ENCODE data around the gene CACNA1D. TPM values are rescaled to one million over a fixed set of nuclear protein-coding genes. Genes with fewer than 3 reads are reported as not detected.
"Not testable (repeated sequence)": the region's sequence is repeated elsewhere in the genome, so short reads cannot be mapped to it uniquely, and the experiment has no call there.

The CACNA1D gene
- polyA plus RNA-seq (ENCODE audit: insufficient read length in 4 of 4), result 10 to 100 TPM in 3 of 4 donors, 1 to 10 TPM in 1; 5.7 to 14.3 (median 12.2) TPM

- no peak for DNase-seq (ENCODE audit: low read depth in 4 of 4, low spot score in 3 of 4)
Measured at GRCh38 chr3:53493963-53494791, at the start of gene CACNA1D. TSS of gene CACNA1D (plus strand) at chr3:53494611. CDS start at chr3:53495167, 556 bp downstream.

GRCh38 chr3:53457068-53457467, 37.3 kb upstream of the CACNA1D start:
- no peak for DNase-seq (ENCODE audit: low read depth in 4 of 4, low spot score in 3 of 4)

GRCh38 chr3:53460326-53460725, 34.1 kb upstream of the CACNA1D start:
- DNase-seq (ENCODE audit: low read depth in 4 of 4, low spot score in 3 of 4), result no peak

GRCh38 chr3:53464424-53464823, 30.0 kb upstream of the CACNA1D start:
- DNase-seq (ENCODE audit: low read depth in 4 of 4, low spot score in 3 of 4), result no peak

GRCh38 chr3:53469758-53470157, 24.7 kb upstream of the CACNA1D start:
- not testable (repeated sequence) for DNase-seq (ENCODE audit: low read depth in 4 of 4, low spot score in 3 of 4)

GRCh38 chr3:53473422-53473821, 21.0 kb upstream of the CACNA1D start:
- DNase-seq (ENCODE audit: low read depth in 4 of 4, low spot score in 3 of 4), result no peak

- not testable (repeated sequence) for DNase-seq (ENCODE audit: low read depth in 4 of 4, low spot score in 3 of 4)
Measured at GRCh38 chr3:53476372-53476771, 18.0 kb upstream of the CACNA1D start.

GRCh38 chr3:53477689-53478088, 16.7 kb upstream of the CACNA1D start:
- DNase-seq (ENCODE audit: low read depth in 4 of 4, low spot score in 3 of 4), result not testable (repeated sequence)

- no peak for DNase-seq (ENCODE audit: low read depth in 4 of 4, low spot score in 3 of 4)
Measured at GRCh38 chr3:53478166-53478830, 16.1 kb upstream of the CACNA1D start.

GRCh38 chr3:53478921-53479664, 15.3 kb upstream of the CACNA1D start:
- no peak for DNase-seq (ENCODE audit: low read depth in 4 of 4, low spot score in 3 of 4)

- DNase-seq (ENCODE audit: low read depth in 4 of 4, low spot score in 3 of 4), result no peak
Measured at GRCh38 chr3:53482227-53482626, 12.2 kb upstream of the CACNA1D start.

GRCh38 chr3:53483821-53484220, 10.6 kb upstream of the CACNA1D start:
- DNase-seq (ENCODE audit: low read depth in 4 of 4, low spot score in 3 of 4), result no peak

- no peak for DNase-seq (ENCODE audit: low read depth in 4 of 4, low spot score in 3 of 4)
Measured at GRCh38 chr3:53484984-53485383, 9.4 kb upstream of the CACNA1D start.

GRCh38 chr3:53485675-53486403, 8.6 kb upstream of the CACNA1D start:
- no peak for DNase-seq (ENCODE audit: low read depth in 4 of 4, low spot score in 3 of 4)

GRCh38 chr3:53486961-53487654, 7.3 kb upstream of the CACNA1D start:
- no peak for DNase-seq (ENCODE audit: low read depth in 4 of 4, low spot score in 3 of 4)

- no peak for DNase-seq (ENCODE audit: low read depth in 4 of 4, low spot score in 3 of 4)
Measured at GRCh38 chr3:53489386-53489785, 5.0 kb upstream of the CACNA1D start.

- no peak for DNase-seq (ENCODE audit: low read depth in 4 of 4, low spot score in 3 of 4)
Measured at GRCh38 chr3:53489787-53490458, 4.5 kb upstream of the CACNA1D start.

- no peak for DNase-seq (ENCODE audit: low read depth in 4 of 4, low spot score in 3 of 4)
Measured at GRCh38 chr3:53490459-53490968, 3.9 kb upstream of the CACNA1D start.

- DNase-seq (ENCODE audit: low read depth in 4 of 4, low spot score in 3 of 4), result no peak
Measured at GRCh38 chr3:53491276-53491675, 3.1 kb upstream of the CACNA1D start.

Data from left renal pelvis (tissue), 4 donors.